Stimulated activated CD4-positive, alpha-beta T cell treated with anti-CD3 and anti-CD28 coated beads, Interleukin-4, amount 100 ng/mL, for 1 hour (primary cell): ENCODE measurements around the gene PSMD11.

Experiments used
- DNase-seq: peaks from one replicate; pipeline ENCODE4 v3.0.0-alpha.2; 2020

PSMD11 gene

DNA sequence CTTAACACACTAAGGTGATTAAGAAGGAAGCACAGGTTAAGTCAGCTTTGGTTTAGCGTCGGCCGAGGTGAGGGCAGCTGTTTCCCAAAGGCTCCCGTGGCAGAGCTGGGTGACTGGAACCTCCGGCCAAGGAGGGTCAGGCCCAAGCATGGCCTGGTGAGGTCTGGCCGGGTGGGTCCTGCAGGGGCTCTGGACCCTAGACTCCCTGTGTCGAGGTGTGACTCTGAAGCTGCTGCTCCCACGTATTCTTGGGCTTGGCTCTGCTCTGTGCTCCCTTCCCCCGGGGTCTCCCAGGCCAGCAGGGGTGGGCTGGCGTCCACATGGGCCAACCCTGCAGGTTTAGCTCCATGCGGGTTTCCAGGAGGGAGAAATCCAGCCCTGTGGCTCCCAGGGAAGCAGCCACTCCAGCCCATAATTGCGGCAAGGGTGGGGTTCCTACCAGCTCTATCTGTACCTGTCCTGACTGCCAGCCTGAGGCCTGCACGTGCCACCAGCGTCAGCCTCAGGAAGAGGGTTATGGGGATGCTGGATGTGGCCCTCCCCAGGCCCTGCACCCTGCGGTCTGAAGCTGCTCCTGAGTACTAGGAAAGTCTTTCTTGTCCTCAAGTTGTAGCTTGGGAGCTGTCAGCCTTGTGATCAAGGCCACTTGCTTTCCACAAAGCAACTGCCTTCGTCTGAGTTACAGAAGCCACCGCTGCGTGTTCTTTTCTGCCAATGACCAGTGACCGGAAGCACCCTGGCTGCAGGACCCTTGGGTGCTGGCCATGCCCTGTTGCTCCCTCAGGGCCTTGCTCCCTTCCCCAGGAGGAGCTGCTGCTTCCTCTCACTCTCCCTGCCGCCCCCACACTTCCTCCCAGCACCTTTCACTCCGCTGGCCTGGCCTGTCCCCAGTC lies 47.3 kb downstream of the PSMD11 start:
- DNase-seq, result peak; percentile 35

GRCh38 chr17:32492264-32492589 lies 47.9 kb downstream of the PSMD11 start:
- DNase-seq, result no peak

- DNase-seq, result no peak
These were observed 48.5 kb downstream of the PSMD11 start for GRCh38 chr17:32492648-32493289.

GRCh38 chr17:32493571-32493970 lies 49.3 kb downstream of the PSMD11 start:
- no peak for DNase-seq

DNA sequence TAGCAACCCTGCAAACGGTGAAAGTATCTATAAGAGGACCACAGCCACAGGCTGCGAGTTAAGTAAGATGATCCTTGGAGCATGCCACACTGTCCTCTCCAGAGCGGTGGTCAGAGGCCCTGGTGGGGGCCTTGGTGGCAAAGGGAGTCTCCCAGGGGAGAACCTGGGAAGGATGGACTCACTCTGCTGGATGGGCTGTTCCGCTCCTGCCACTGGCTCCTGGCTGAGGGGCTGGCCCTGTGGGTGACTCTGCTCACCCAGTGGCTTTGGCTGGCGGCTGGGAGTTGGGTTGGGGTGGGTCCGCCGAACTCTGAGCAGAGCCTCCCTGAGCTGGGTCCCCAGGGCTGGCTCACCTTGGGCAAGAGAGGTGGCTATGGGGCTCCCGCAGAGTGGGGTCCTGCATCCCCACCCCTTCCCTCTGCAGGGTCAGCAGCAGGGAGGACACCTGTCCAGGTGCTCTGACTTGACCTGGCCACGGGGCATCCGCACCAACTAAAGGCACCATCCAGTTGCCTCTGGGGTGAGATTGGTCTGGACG lies 49.7 kb downstream of the PSMD11 start:
- DNase-seq, result no peak

GRCh38 chr17:32494621-32495358 lies 50.5 kb downstream of the PSMD11 start:
- DNase-seq, result no peak

DNA sequence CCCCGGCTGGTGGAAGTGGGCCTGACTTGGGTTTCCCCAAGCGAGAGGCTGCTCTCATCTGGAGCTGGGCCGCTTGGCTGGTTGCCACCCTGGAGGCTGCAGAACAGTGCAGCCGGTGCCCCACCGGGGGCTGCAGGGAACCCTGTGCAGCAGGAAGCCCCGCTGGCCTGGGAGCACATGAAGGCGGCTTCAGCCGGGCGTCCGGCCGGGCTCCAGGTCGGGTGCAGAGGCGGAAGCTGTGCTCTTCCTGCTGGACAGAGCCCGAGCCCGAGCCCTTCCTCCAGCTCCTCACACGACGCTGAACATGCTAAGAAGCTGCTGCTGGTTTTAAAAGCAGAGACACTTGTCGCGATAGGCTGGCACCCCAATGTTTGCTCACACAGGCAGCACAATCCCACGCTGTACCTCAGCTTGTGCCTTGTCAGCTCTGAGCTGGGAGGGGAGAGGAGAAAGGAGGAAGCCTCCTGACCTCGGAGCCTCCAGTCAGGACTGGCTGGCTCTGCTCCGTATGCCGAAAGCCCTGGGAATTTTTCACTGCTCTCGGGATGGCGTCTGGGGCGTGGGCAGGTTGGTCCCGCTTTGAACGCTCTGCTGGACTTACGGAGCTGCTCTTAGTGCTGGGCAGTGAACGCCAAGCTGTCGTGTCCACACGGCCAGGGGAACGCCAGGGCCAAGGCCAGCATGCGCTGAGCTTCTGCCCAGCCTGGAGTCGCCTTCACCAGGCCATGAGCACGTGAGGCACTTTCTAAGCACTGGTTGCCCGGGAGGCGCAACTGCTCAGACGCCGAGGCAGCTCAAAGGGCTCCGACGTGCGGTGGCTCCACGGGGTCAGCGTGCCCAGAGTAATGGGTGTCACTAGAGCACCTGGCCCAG lies 51.3 kb downstream of the PSMD11 start:
- no peak for DNase-seq

GRCh38 chr17:32496395-32497073 lies 52.2 kb downstream of the PSMD11 start:
- no peak for DNase-seq

DNA sequence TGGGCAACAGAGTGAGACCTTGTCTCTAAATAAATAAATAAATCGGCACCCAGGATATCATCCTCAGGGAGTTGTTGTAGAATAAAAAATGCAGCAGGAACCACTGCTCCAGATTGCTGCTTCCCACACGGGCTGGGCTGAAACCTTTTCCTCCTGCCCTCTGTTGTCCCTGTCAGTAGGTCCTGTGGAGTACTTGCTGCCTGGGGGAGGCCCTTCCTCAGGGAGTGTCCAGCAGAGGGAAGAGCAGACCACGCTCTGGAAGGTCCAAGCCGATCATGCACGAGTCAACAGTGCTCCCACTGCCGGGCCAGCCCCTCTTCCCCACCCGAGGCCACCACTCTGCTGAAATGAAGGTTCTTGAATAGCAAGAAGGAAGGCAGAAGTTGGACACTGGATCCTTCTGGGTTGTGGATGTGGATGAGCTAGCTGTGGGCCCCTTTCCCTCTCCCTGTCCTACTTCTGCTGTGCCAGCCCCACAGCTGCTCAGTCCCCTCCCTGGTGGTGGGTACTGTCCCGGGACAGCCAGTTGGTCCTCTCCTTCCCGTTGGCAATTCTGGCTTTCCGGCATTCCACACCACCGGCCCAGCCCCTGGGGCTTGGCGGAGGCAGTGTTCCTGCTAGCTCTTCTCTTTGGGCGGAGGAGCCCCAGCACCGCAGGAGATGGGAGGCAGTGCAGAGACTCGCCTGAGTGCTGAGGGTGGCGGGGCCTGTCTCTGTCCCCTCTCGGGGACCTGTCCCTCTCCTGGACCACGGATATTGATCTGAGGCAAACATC lies 53.3 kb downstream of the PSMD11 start:
- no peak for DNase-seq

- DNase-seq, result no peak
These were observed 54.1 kb downstream of the PSMD11 start for GRCh38 chr17:32498391-32498790.

DNA sequence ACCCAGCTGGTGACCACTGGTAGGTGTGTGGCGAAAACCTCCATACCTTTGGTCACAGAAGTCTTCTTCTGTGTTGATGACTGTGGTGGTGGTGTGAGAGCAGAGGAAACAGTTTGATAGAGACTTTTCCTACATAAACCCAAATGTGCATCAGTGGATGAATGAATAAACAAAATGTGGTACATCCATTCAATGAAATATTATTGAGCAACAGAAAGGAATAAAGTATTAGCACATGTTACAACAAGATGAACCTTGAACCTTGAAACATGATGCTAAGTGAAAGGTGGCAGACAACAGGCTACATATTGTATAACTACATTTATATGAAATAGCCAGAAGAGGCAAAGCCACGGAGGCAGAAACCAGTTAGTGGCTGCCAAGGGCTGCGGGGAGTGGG lies 57.7 kb downstream of the PSMD11 start:
- no peak for DNase-seq

DNA sequence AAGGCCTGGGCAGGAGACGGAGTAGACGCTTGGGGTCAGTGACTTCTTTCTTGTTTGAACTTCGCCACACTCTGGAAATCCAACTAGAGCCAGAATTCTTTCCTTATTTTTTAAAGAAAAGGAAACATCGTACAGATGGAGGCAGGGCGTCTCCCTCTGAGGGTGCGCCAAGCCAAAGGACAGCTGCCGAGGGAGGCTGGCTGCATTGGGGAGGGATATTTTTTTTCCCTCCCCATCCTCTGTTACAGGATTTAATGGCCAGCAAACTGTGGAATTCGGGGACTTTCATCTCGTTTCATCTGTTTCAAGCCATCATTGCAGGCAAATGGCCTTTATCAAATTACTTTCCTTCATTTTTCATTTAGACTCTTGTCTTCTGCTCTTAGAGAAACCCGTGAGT lies 58.4 kb downstream of the PSMD11 start:
- no peak for DNase-seq

GRCh38 chr17:32503251-32504165 lies 59.2 kb downstream of the PSMD11 start:
- no peak for DNase-seq

GRCh38 chr17:32504166-32504990 lies 60.1 kb downstream of the PSMD11 start:
- DNase-seq, result no peak

- no peak for DNase-seq
These were observed 64.6 kb downstream of the PSMD11 start for GRCh38 chr17:32508926-32509325.

- no peak for DNase-seq
These were observed 66.2 kb downstream of the PSMD11 start for GRCh38 chr17:32510466-32510865.

DNA sequence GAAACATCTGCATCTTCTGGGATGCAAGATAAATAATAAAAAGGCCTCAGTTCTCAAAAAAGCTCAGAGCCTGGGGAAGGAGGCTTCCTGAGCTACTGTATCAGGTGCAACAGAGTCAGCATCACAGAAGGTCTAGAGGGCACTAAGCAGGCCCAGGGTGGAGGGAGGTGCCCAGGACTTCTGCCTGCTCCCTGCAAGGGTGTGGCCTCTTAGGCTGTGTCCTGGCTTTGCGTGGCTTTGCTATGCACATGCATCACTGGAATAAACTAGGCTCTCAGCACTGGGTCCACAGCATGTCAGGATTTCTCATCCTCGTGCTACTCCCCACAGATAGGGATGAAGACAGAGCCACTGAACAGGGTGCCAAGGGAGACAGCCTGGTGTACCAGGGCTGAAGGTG lies 68.0 kb downstream of the PSMD11 start:
- no peak for DNase-seq

DNA sequence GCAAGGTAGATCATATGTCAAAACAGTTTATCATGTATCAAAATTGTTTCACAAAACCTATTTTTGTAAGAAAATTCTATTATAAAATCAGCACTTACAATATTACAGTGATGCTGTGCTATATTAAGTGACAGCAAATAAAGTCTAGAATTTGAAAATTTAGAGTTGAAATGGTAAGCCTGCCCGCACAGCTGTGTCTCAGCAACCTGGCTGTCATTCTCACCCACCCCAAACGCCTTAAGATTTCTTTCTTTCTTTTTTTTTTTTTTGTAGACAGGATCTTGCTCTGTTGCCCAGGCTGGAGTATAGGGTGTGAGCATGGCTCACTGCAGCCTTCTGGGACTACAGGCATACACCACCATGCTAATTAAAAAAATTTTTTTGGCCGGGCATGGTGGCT lies 69.3 kb downstream of the PSMD11 start:
- DNase-seq, result no peak

DNA sequence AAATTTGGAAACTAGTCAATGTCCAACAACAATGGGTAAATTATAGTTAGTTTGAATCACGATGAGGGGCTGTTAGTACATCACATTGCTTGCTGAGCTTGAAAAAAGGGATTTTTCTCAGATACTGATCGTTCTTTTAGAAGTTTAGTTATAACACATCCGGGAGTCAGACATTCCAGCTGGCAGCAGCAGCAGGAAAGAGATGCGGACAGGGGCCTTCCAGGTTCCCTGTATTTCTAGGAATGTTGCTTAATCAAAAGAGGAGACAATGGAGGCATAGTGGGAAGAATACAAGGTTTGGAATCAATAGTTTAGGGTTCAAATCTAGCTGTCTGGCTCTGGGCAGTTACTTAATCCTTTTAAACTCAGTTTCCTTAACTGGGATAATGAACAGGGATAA lies 70.3 kb downstream of the PSMD11 start:
- no peak for DNase-seq
